NCI-H774 (cell line): ENCODE results near the gene MBOAT1.
"Not testable (repeated sequence)": the region's sequence is repeated elsewhere in the genome, so short reads cannot be mapped to it uniquely, and the experiment has no call there.

ENCODE experiments used
- DNase-seq: peaks from one replicate; lab custom pipeline; 2025; lab: John Stamatoyannopoulos, UW

The MBOAT1 gene

GRCh38 chr6:20170455-20171148 lies 41.7 kb downstream of the MBOAT1 start:
- no peak for DNase-seq

- DNase-seq: no peak
Measured at GRCh38 chr6:20169786-20170185, 42.5 kb downstream of the MBOAT1 start.

- DNase-seq: no peak
Measured at GRCh38 chr6:20169119-20169557, 43.1 kb downstream of the MBOAT1 start.

GRCh38 chr6:20168690-20169089 lies 43.6 kb downstream of the MBOAT1 start:
- no peak for DNase-seq

GRCh38 chr6:20167601-20168000 lies 44.7 kb downstream of the MBOAT1 start:
- DNase-seq: no peak

- no peak for DNase-seq
Measured at GRCh38 chr6:20166210-20166609, 46.1 kb downstream of the MBOAT1 start.

- no peak for DNase-seq
Measured at GRCh38 chr6:20162515-20162914, 49.8 kb downstream of the MBOAT1 start.

- no peak for DNase-seq
Measured at GRCh38 chr6:20160541-20161283, 51.6 kb downstream of the MBOAT1 start.

- DNase-seq: no peak
Measured at GRCh38 chr6:20159781-20160540, 52.3 kb downstream of the MBOAT1 start.

- no peak for DNase-seq
Measured at GRCh38 chr6:20159098-20159497, 53.2 kb downstream of the MBOAT1 start.

GRCh38 chr6:20158676-20159075 lies 53.6 kb downstream of the MBOAT1 start:
- no peak for DNase-seq

GRCh38 chr6:20156824-20157223 lies 55.4 kb downstream of the MBOAT1 start:
- DNase-seq: no peak

- no peak for DNase-seq
Measured at GRCh38 chr6:20154753-20155152, 57.5 kb downstream of the MBOAT1 start.

- DNase-seq: no peak
Measured at GRCh38 chr6:20153194-20153593, 59.1 kb downstream of the MBOAT1 start.

- DNase-seq: no peak
Measured at GRCh38 chr6:20148433-20148832, 63.8 kb downstream of the MBOAT1 start.

- no peak for DNase-seq
Measured at GRCh38 chr6:20147469-20147868, 64.8 kb downstream of the MBOAT1 start.

GRCh38 chr6:20146831-20147230 lies 65.4 kb downstream of the MBOAT1 start:
- DNase-seq: not testable (repeated sequence)

GRCh38 chr6:20146291-20146690 lies 66.0 kb downstream of the MBOAT1 start:
- no peak for DNase-seq

- DNase-seq: no peak
Measured at GRCh38 chr6:20142866-20143265, 69.4 kb downstream of the MBOAT1 start.

GRCh38 chr6:20141931-20142330 lies 70.3 kb downstream of the MBOAT1 start:
- DNase-seq: no peak

- not testable (repeated sequence) for DNase-seq
Measured at GRCh38 chr6:20139127-20139963, 72.9 kb downstream of the MBOAT1 start.

- DNase-seq: no peak
Measured at GRCh38 chr6:20137837-20138236, 74.4 kb downstream of the MBOAT1 start.
